ENCODE results near the gene CDK11A.
"Not testable (repeated sequence)": the region's sequence is repeated elsewhere in the genome, so short reads cannot be mapped to it uniquely, and the experiment has no call there.

The CDK11A gene

GRCh38 chr1:1675218-1675617 lies 48.9 kb downstream of the CDK11A start:
- H3K27me3 Mint-ChIP-seq (ENCODE audit: low read depth); H3K9me3 Mint-ChIP-seq; DNase-seq (ENCODE audit: low spot score); H3K36me3 Mint-ChIP-seq (ENCODE audit: low read depth); H3K4me3 Mint-ChIP-seq; H3K27ac Mint-ChIP-seq: not testable (repeated sequence)
- H3K4me1 Mint-ChIP-seq (ENCODE audit: low read depth), result peaks cover 20% of the 10 kb centered on the region

- not testable (repeated sequence) for H3K9me3 Mint-ChIP-seq; H3K27ac Mint-ChIP-seq; H3K27me3 Mint-ChIP-seq (ENCODE audit: low read depth); H3K4me3 Mint-ChIP-seq; DNase-seq (ENCODE audit: low spot score)
- H3K36me3 Mint-ChIP-seq (ENCODE audit: low read depth), result peaks cover 10% of the 10 kb centered on the region
- peaks cover 20% of the 10 kb centered on the region for H3K4me1 Mint-ChIP-seq (ENCODE audit: low read depth)
These were observed 49.4 kb downstream of the CDK11A start for GRCh38 chr1:1674806-1675205.

GRCh38 chr1:1672181-1672965 lies 51.8 kb downstream of the CDK11A start:
- Mint-ChIP-seq H3K36me3 (ENCODE audit: low read depth) (peaks cover 14% of the 10 kb centered on the region), H3K9me3 (no peaks in the 10 kb centered on the region), H3K4me3 (no peak overlapping the region), H3K27ac (no peak overlapping the region), H3K4me1 (ENCODE audit: low read depth) (no peaks in the 10 kb centered on the region), H3K27me3 (ENCODE audit: low read depth) (no peaks in the 10 kb centered on the region)
- no peak for DNase-seq (ENCODE audit: low spot score)

- Mint-ChIP-seq H3K27me3 (ENCODE audit: low read depth) (no peaks in the 10 kb centered on the region), H3K4me1 (ENCODE audit: low read depth) (no peaks in the 10 kb centered on the region), H3K9me3 (no peaks in the 10 kb centered on the region), H3K36me3 (ENCODE audit: low read depth) (peaks cover 15% of the 10 kb centered on the region), H3K27ac (no peak overlapping the region), H3K4me3 (no peak overlapping the region)
- no peak for DNase-seq (ENCODE audit: low spot score)
These were observed 52.6 kb downstream of the CDK11A start for GRCh38 chr1:1671365-1672119.

GRCh38 chr1:1670866-1671265 lies 53.3 kb downstream of the CDK11A start:
- H3K27me3 Mint-ChIP-seq (ENCODE audit: low read depth), result no peaks in the 10 kb centered on the region
- H3K36me3 Mint-ChIP-seq (ENCODE audit: low read depth), result peaks cover 15% of the 10 kb centered on the region
- no peak overlapping the region for H3K27ac Mint-ChIP-seq
- H3K4me1 Mint-ChIP-seq (ENCODE audit: low read depth), result no peaks in the 10 kb centered on the region
- H3K9me3 Mint-ChIP-seq, result no peaks in the 10 kb centered on the region
- H3K4me3 Mint-ChIP-seq, result no peak overlapping the region
- no peak for DNase-seq (ENCODE audit: low spot score)

- Mint-ChIP-seq H3K27ac (no peak overlapping the region), H3K4me3 (no peak overlapping the region), H3K36me3 (ENCODE audit: low read depth) (peaks cover 15% of the 10 kb centered on the region), H3K4me1 (ENCODE audit: low read depth) (no peaks in the 10 kb centered on the region), H3K27me3 (ENCODE audit: low read depth) (no peaks in the 10 kb centered on the region), H3K9me3 (no peaks in the 10 kb centered on the region)
- DNase-seq (ENCODE audit: low spot score), result no peak
These were observed 54.4 kb downstream of the CDK11A start for GRCh38 chr1:1669468-1670440.

GRCh38 chr1:1666526-1666925 lies 57.6 kb downstream of the CDK11A start:
- Mint-ChIP-seq H3K9me3 (no peaks in the 10 kb centered on the region), H3K27ac (no peak overlapping the region), H3K4me3 (no peak overlapping the region), H3K36me3 (ENCODE audit: low read depth) (peaks cover 12% of the 10 kb centered on the region), H3K4me1 (ENCODE audit: low read depth) (no peaks in the 10 kb centered on the region), H3K27me3 (ENCODE audit: low read depth) (no peaks in the 10 kb centered on the region)
- DNase-seq (ENCODE audit: low spot score), result no peak

- no peak overlapping the region for H3K4me3 Mint-ChIP-seq
- no peaks in the 10 kb centered on the region for H3K27me3 Mint-ChIP-seq (ENCODE audit: low read depth)
- DNase-seq (ENCODE audit: low spot score), result no peak
- H3K36me3 Mint-ChIP-seq (ENCODE audit: low read depth), result peaks cover 12% of the 10 kb centered on the region
- no peaks in the 10 kb centered on the region for H3K9me3 Mint-ChIP-seq
- H3K27ac Mint-ChIP-seq, result no peak overlapping the region
- H3K4me1 Mint-ChIP-seq (ENCODE audit: low read depth), result no peaks in the 10 kb centered on the region
These were observed 58.3 kb downstream of the CDK11A start for GRCh38 chr1:1665815-1666251.

GRCh38 chr1:1664941-1665814 lies 59.0 kb downstream of the CDK11A start:
- no peaks in the 10 kb centered on the region for H3K27me3 Mint-ChIP-seq (ENCODE audit: low read depth)
- H3K9me3 Mint-ChIP-seq, result no peaks in the 10 kb centered on the region
- DNase-seq (ENCODE audit: low spot score), result no peak
- H3K36me3 Mint-ChIP-seq (ENCODE audit: low read depth), result peaks cover 12% of the 10 kb centered on the region
- H3K4me3 Mint-ChIP-seq, result no peak overlapping the region
- no peaks in the 10 kb centered on the region for H3K4me1 Mint-ChIP-seq (ENCODE audit: low read depth)
- no peak overlapping the region for H3K27ac Mint-ChIP-seq

GRCh38 chr1:1664318-1664717 lies 59.8 kb downstream of the CDK11A start:
- H3K4me3 Mint-ChIP-seq; H3K9me3 Mint-ChIP-seq; H3K27ac Mint-ChIP-seq; H3K27me3 Mint-ChIP-seq (ENCODE audit: low read depth); DNase-seq (ENCODE audit: low spot score); H3K4me1 Mint-ChIP-seq (ENCODE audit: low read depth); H3K36me3 Mint-ChIP-seq (ENCODE audit: low read depth): not testable (repeated sequence)

- H3K4me1 Mint-ChIP-seq (ENCODE audit: low read depth); H3K36me3 Mint-ChIP-seq (ENCODE audit: low read depth); H3K27me3 Mint-ChIP-seq (ENCODE audit: low read depth); H3K4me3 Mint-ChIP-seq; H3K9me3 Mint-ChIP-seq; DNase-seq (ENCODE audit: low spot score); H3K27ac Mint-ChIP-seq: not testable (repeated sequence)
These were observed 61.2 kb downstream of the CDK11A start for GRCh38 chr1:1662830-1663560.

GRCh38 chr1:1662392-1662791 lies 61.8 kb downstream of the CDK11A start:
- not testable (repeated sequence) for H3K9me3 Mint-ChIP-seq

More at GRCh38 chr1:1662392-1662791, 61.8 kb downstream of the CDK11A start:
- H3K27me3 Mint-ChIP-seq (ENCODE audit: low read depth); H3K4me1 Mint-ChIP-seq (ENCODE audit: low read depth); H3K27ac Mint-ChIP-seq; DNase-seq (ENCODE audit: low spot score); H3K36me3 Mint-ChIP-seq (ENCODE audit: low read depth); H3K4me3 Mint-ChIP-seq: not testable (repeated sequence)
